ENCODE measurements around the gene CYLC2. TPM values are rescaled to one million over a fixed set of nuclear protein-coding genes. Genes with fewer than 3 reads are reported as not detected.

CYLC2 gene
- total RNA-seq = not detected in 2 replicates

DNA sequence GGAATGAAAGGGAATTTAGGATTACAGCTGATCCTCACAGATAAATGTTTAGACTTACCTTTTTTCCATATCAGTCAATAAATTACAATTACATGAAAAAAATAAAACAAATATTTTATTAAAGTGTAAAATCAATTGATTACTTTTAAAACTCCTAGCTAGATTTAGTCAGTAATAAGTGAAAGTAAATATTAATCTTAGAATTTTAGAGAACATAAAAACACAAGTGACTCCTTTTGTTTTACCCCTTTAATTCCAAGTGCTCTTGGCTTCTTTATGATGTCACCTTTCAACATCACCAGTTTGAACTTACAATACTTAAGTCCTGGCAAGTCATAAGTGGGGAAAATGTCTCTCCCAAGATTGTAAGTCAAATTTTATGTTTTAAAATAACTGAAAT is at the start of gene CYLC2:
Gene CYLC2, plus strand, starts transcription at position 301 of the 400 bp plus-strand sequence. Its CDS starts 48 bp downstream, at position 349.

